GM12864 (cell line): ENCODE results near the gene HERC4.

Experiments used
- DNase-seq: peaks from one replicate; pipeline ENCODE4 v3.0.0-alpha.2; 2011; ENCODE audit warnings: low read depth
- H3K4me3 ChIP-seq: 2 replicates; pipeline ENCODE4 v1.5.1; 2011; ENCODE audit warnings: mild to moderate bottlenecking, low read depth, low read length, control low read depth
- CTCF ChIP-seq: IDR thresholded peaks from 2 replicates; pipeline ENCODE4 v1.5.1; 2011; ENCODE audit warnings: low read depth, mild to moderate bottlenecking, moderate library complexity, low read length, control low read depth, inconsistent platforms; ENCODE audit errors: missing control alignments

The HERC4 gene

DNA sequence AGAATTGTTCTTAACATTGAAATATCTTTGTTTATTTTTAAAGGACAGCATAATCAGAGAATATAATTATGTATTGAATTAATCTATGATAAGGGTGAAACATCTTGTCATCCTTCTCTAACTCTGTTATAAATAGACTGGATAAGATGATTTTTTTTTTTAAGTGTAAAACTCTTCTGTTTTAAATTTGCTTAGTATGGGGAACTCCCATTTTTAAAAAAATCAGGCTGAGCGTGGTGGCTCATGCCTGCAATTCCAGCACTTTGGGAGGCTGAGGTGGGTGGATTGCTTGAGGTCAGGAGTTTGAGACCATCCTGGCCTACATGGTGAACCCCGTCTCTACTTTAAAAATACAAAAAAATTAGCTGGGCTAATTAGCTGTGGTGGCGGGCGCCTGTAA lies 9.4 kb upstream of the HERC4 start:
- no peak for DNase-seq
- TF ChIP-seq CTCF = no peak
- no peak overlapping the region for H3K4me3 ChIP-seq

GRCh38 chr10:68083953-68084352 lies 8.9 kb upstream of the HERC4 start:
- no peak for TF ChIP-seq CTCF
- no peak overlapping the region for H3K4me3 ChIP-seq
- DNase-seq = no peak

GRCh38 chr10:68082872-68083271 lies 7.8 kb upstream of the HERC4 start:
- DNase-seq = no peak
- no peak overlapping the region for H3K4me3 ChIP-seq
- no peak for TF ChIP-seq CTCF

- no peak overlapping the region for H3K4me3 ChIP-seq
- no peak for DNase-seq
- TF ChIP-seq CTCF = no peak
These were observed 6.8 kb upstream of the HERC4 start for GRCh38 chr10:68081916-68082315.

DNA sequence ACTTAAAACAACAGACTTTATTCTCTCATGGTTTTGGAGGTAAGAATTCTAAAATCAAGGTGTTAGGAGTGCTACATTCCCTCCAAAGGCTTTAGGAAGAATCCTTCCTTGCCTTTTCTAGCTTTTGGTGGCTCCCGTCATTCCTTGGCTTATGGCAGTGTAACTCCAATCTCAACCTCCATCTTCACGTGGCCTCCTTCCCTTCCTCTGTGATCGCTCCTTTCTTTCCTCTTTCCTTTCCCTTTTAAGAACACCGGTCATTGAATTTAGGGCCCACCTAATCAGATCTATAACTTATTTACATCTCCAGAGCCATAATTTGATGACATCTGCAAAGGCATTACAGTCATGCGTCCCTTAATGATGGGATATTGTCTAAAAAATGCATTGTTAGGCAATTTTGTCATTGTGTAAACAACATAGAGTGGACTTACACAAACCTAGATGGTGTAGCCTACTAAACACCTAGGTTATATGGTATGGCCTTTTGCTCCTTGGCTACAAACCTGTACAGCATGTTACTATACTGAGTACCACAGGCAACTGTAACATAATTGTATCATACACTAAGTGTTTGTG lies 5.9 kb upstream of the HERC4 start:
- no peak overlapping the region for H3K4me3 ChIP-seq
- TF ChIP-seq CTCF = no peak
- DNase-seq = no peak

DNA sequence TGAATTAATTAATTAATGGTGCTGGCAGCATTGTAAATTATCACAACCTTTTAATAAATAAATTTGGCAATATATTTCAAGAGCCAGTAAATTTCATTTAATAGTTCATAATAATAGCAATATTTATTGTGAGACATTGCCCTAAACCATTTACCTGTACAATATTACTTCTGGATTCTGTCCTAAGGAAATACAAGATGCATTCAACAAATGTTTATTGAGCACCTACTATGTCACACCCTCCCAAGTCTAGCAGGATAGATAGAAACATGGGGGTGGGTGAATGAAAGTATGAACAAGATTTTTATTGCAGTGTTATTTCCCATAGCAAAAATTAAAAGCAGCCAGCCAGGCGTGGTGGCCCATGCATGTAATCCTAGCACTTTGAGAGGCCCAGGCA lies 4.4 kb upstream of the HERC4 start:
- H3K4me3 ChIP-seq = no peak overlapping the region

More for the DNA sequence above, 4.4 kb upstream of the HERC4 start:
- no peak for DNase-seq
- TF ChIP-seq CTCF = no peak
